Ishikawa (cell line): ENCODE measurements around the gene RARA.

Experiments used
- CEBPB ChIP-seq: IDR thresholded peaks from 2 replicates; pipeline ENCODE4 v1.6.1; 2012
- CREB1 ChIP-seq: IDR thresholded peaks from 2 replicates; pipeline ENCODE4 v1.6.1; 2012; ENCODE audit warnings: low read depth
- EGR1 ChIP-seq: IDR thresholded peaks from 2 replicates; pipeline ENCODE4 v1.6.1; 2012
- EP300 ChIP-seq: IDR thresholded peaks from 2 replicates; pipeline ENCODE4 v1.6.1; 2012; ENCODE audit warnings: borderline replicate concordance
- FOXM1 ChIP-seq: IDR thresholded peaks from 2 replicates; pipeline ENCODE4 v1.6.1; 2012; ENCODE audit warnings: low read depth, borderline replicate concordance
- MAX ChIP-seq: IDR thresholded peaks from 2 replicates; pipeline ENCODE4 v1.6.1; 2012
- NFIC ChIP-seq: IDR thresholded peaks from 2 replicates; pipeline ENCODE4 v1.6.1; 2012
- RAD21 ChIP-seq: IDR thresholded peaks from 2 replicates; pipeline ENCODE4 v1.6.1; 2012; ENCODE audit warnings: low read depth
- REST ChIP-seq: IDR thresholded peaks from 2 replicates; pipeline ENCODE4 v1.6.1; 2012; ENCODE audit warnings: low read depth, mild to moderate bottlenecking
- TAF1 ChIP-seq: IDR thresholded peaks from 2 replicates; pipeline ENCODE4 v1.6.1; 2012; ENCODE audit warnings: low read depth, mild to moderate bottlenecking
- TCF12 ChIP-seq: IDR thresholded peaks from 2 replicates; pipeline ENCODE4 v1.6.1; 2012; ENCODE audit warnings: low read depth
- TEAD4 ChIP-seq: IDR thresholded peaks from 2 replicates; pipeline ENCODE4 v1.6.1; 2012
- USF1 ChIP-seq: IDR thresholded peaks from 2 replicates; pipeline ENCODE4 v1.6.1; 2012
- YY1 ChIP-seq: IDR thresholded peaks from 2 replicates; pipeline ENCODE4 v1.6.1; 2012; ENCODE audit warnings: low read depth
- ZBTB7A ChIP-seq: IDR thresholded peaks from 2 replicates; pipeline ENCODE4 v1.6.1; 2012; ENCODE audit warnings: low read depth

The RARA gene

GRCh38 chr17:40325156-40326013, 16.4 kb downstream of the RARA start:
- TF ChIP-seq MAX = no peak
- TF ChIP-seq REST = no peak
- TF ChIP-seq CEBPB = no peak

GRCh38 chr17:40326014-40326831, 17.2 kb downstream of the RARA start:
- TF ChIP-seq USF1 (no peak), NFIC (no peak), TCF12 (no peak), ZBTB7A (no peak)

- TF ChIP-seq TAF1 (no peak), EGR1 (no peak), FOXM1 (no peak), CREB1 (no peak), CEBPB (no peak), TCF12 (no peak), USF1 (no peak), RAD21 (no peak), TEAD4 (no peak), YY1 (no peak), REST (no peak), MAX (no peak), EP300 (no peak), ZBTB7A (no peak), NFIC (no peak)
These were observed 17.8 kb downstream of the RARA start for GRCh38 chr17:40326832-40327199.

GRCh38 chr17:40327244-40327729, 18.3 kb downstream of the RARA start:
- TF ChIP-seq TEAD4 (no peak), YY1 (no peak), NFIC (no peak), EP300 (no peak)

GRCh38 chr17:40327735-40328385, 18.9 kb downstream of the RARA start:
- TF ChIP-seq RAD21 (no peak), TEAD4 (no peak), YY1 (no peak), EGR1 (no peak), EP300 (no peak), ZBTB7A (no peak), CREB1 (no peak), NFIC (no peak), USF1 (no peak), TAF1 (no peak), FOXM1 (no peak), TCF12 (no peak), MAX (no peak), CEBPB (no peak)
